SK-N-SH (cell line): ENCODE data around the gene ACAP3. TPM values are rescaled to one million over a fixed set of nuclear protein-coding genes. Genes with fewer than 3 reads are reported as not detected.

Source experiments
- CTCF ChIA-PET: fragments of 300-600, 350-600 bp; formaldehyde crosslinking; extraction: SDS; loops from one replicate; lab custom pipeline; 2021; lab: Yijun Ruan, JAX
- POLR2A ChIA-PET: fragments of 350-600 bp; sonication (Branson Sonifier 250); formaldehyde crosslinking; extraction: SDS; loops from one replicate; lab custom pipeline; 2020; ENCODE audit warnings: antibody characterized with exemption, inconsistent platforms; lab: Yijun Ruan, JAX
- DNase-seq: peaks from one replicate; pipeline ENCODE4 v3.0.0; 2012
- H2AFZ ChIP-seq: fragments of 200-600 bp; sonication (generic); 2 replicates; pipeline ENCODE4 v1.8.1; 2016; ENCODE audit warnings: antibody characterized with exemption, mild to moderate bottlenecking, low read depth
- H3F3A ChIP-seq: fragments of 200-600 bp; sonication (generic); replicated peaks from 2 replicates; pipeline ENCODE3; 2016; ENCODE audit warnings: antibody characterized with exemption, mild to moderate bottlenecking; ENCODE audit not compliant: insufficient read depth
- H3K27ac ChIP-seq, 2 experiments: fragments of 200-500 bp in 1 of 2; fragments of 200-600 bp in 1 of 2; sonication (Bioruptor generic) in 1 of 2; sonication (generic), shearing (Covaris generic) in 1 of 2; 2 replicates each; pipeline versions ENCODE4 v1.5.1 to v1.6.1; 2014 to 2016; ENCODE audit warnings: low read depth in 2 of 2, inconsistent platforms in 1 of 2, low read length in 1 of 2, mild to moderate bottlenecking in 1 of 2, mixed read lengths in 1 of 2
- H3K27me3 ChIP-seq: fragments of 200-600 bp; sonication (generic), shearing (Covaris generic); 2 replicates; pipeline ENCODE4 v1.6.1; 2016; ENCODE audit warnings: mixed run types; ENCODE audit not compliant: insufficient read depth
- H3K36me3 ChIP-seq, 2 experiments: fragments of 200-500 bp in 1 of 2; fragments of 200-600 bp in 1 of 2; sonication (Bioruptor generic) in 1 of 2; sonication (generic) in 1 of 2; replicated peaks in 1 of 2; 2 replicates each; pipeline versions ENCODE3 to v1.5.1; 2014 to 2016; ENCODE audit warnings: low read length in 1 of 2, mild to moderate bottlenecking in 1 of 2; ENCODE audit not compliant: insufficient read depth in 2 of 2, control insufficient read depth in 1 of 2
- H3K4me1 ChIP-seq, 2 experiments: fragments of 200-500 bp in 1 of 2; fragments of 200-600 bp in 1 of 2; sonication (Bioruptor generic) in 1 of 2; sonication (generic), shearing (Covaris generic) in 1 of 2; 2 replicates each; pipeline versions ENCODE4 v1.5.1 to v1.6.1; 2014 to 2016; ENCODE audit warnings: low read depth in 1 of 2, low read length in 1 of 2, mixed run types in 1 of 2; ENCODE audit not compliant: insufficient read depth in 2 of 2, control insufficient read depth in 1 of 2
- H3K4me2 ChIP-seq: fragments of 200-600 bp; sonication (generic), shearing (Covaris generic); 2 replicates; pipeline ENCODE4 v1.6.1; 2017; ENCODE audit warnings: mixed run types
- H3K4me3 ChIP-seq, 2 experiments: fragments of 200-500 bp in 1 of 2; fragments of 200-600 bp in 1 of 2; sonication (Bioruptor generic) in 1 of 2; sonication (generic), shearing (Covaris generic) in 1 of 2; 2 replicates each; pipeline versions ENCODE4 v1.5.1 to v1.8.1; 2014 to 2016; ENCODE audit warnings: low read depth in 2 of 2, inconsistent platforms in 1 of 2, low read length in 1 of 2, mild to moderate bottlenecking in 1 of 2, mixed read lengths in 1 of 2, moderate library complexity in 1 of 2
- H3K79me2 ChIP-seq: fragments of 200-600 bp; sonication (generic); 2 replicates; pipeline ENCODE4 v1.8.1; 2017; ENCODE audit warnings: mild to moderate bottlenecking; ENCODE audit not compliant: insufficient read depth
- H3K9ac ChIP-seq: fragments of 200-600 bp; sonication (generic); 2 replicates; pipeline ENCODE4 v1.6.1; 2017; ENCODE audit warnings: mixed run types
- H3K9me2 ChIP-seq: fragments of 200-600 bp; sonication (generic); 2 replicates; pipeline ENCODE4 v1.6.1; 2017; ENCODE audit warnings: mixed run types
- H3K9me3 ChIP-seq: fragments of 200-600 bp; sonication (generic); 2 replicates; pipeline ENCODE4 v1.6.1; 2017; ENCODE audit warnings: mixed run types, mild to moderate bottlenecking, moderate library complexity
- H4K20me1 ChIP-seq: fragments of 200-600 bp; sonication (generic); 2 replicates; pipeline ENCODE4 v1.6.1; 2017; ENCODE audit warnings: mild to moderate bottlenecking, mixed run types; ENCODE audit not compliant: insufficient read depth
- CHD2 ChIP-seq: fragments of 150-350 bp; IDR thresholded peaks from 2 replicates; pipeline ENCODE4 v1.6.1; 2018; ENCODE audit warnings: low read length; ENCODE audit not compliant: partially characterized antibody
- ELF1 ChIP-seq: IDR thresholded peaks from 2 replicates; pipeline ENCODE4 v1.4.0; 2012
- FOSL2 ChIP-seq: IDR thresholded peaks from 2 replicates; pipeline ENCODE4 v1.4.0; 2012; ENCODE audit warnings: low read depth, mild to moderate bottlenecking, moderate library complexity, borderline replicate concordance
- FOXM1 ChIP-seq: IDR thresholded peaks from 2 replicates; pipeline ENCODE4 v1.4.0; 2012; ENCODE audit warnings: low read depth, mild to moderate bottlenecking
- GABPA ChIP-seq: IDR thresholded peaks from 2 replicates; pipeline ENCODE4 v1.4.0; 2012; ENCODE audit warnings: low read depth, mild to moderate bottlenecking
- GATA2 ChIP-seq: sonication (generic); formaldehyde crosslinking; IDR thresholded peaks from 2 replicates; pipeline ENCODE4 v1.5.0; 2020; ENCODE audit warnings: mild to moderate bottlenecking, missing genetic modification reagents
- IRF3 ChIP-seq: fragments of 150-350 bp; IDR thresholded peaks from 2 replicates; pipeline ENCODE4 v1.6.1; 2016; ENCODE audit warnings: mild to moderate bottlenecking, low read depth, low read length
- NFIC ChIP-seq: IDR thresholded peaks from 2 replicates; pipeline ENCODE4 v1.4.0; 2012; ENCODE audit warnings: borderline replicate concordance
- NRF1 ChIP-seq: IDR thresholded peaks from 2 replicates; pipeline ENCODE4 v1.6.1; 2012; ENCODE audit warnings: low read depth, mild to moderate bottlenecking, low read length
- POLR2AphosphoS5 ChIP-seq: IDR thresholded peaks from 2 replicates; pipeline ENCODE4 v1.6.1; 2012; ENCODE audit warnings: low read depth, low read length
- RAD21 ChIP-seq: IDR thresholded peaks from 2 replicates; pipeline ENCODE4 v1.6.1; 2012; ENCODE audit warnings: mild to moderate bottlenecking, low read length
- RFX5 ChIP-seq: IDR thresholded peaks from 2 replicates; pipeline ENCODE4 v1.6.1; 2012; ENCODE audit warnings: mild to moderate bottlenecking, improper control_type of control experiment, low read length
- SIN3A ChIP-seq: IDR thresholded peaks from 2 replicates; pipeline ENCODE4 v1.6.1; 2012; ENCODE audit warnings: low read depth, mild to moderate bottlenecking, low read length, moderate library complexity, borderline replicate concordance
- TCF12 ChIP-seq: IDR thresholded peaks from 2 replicates; pipeline ENCODE4 v1.4.0; 2012
- TEAD4 ChIP-seq: IDR thresholded peaks from 2 replicates; pipeline ENCODE4 v1.4.0; 2012; ENCODE audit warnings: mild to moderate bottlenecking, borderline replicate concordance; ENCODE audit not compliant: insufficient read depth
- USF2 ChIP-seq: fragments of 150-350 bp; IDR thresholded peaks from 2 replicates; pipeline ENCODE4 v1.6.1; 2017; ENCODE audit warnings: antibody characterized with exemption, low read length, low read depth, borderline replicate concordance
- YY1 ChIP-seq: IDR thresholded peaks from 2 replicates; pipeline ENCODE4 v1.4.0; 2012; ENCODE audit warnings: low read depth, mild to moderate bottlenecking
- ZBTB33 ChIP-seq: IDR thresholded peaks from 2 replicates; pipeline ENCODE4 v1.4.0; 2012; ENCODE audit warnings: low read depth, borderline replicate concordance
- WGBS: methylation state at CpG from one replicate; pipeline ENCODE4 v1.1.6; 2017; ENCODE audit warnings: low lambda C conversion rate; 5-methylcytosine and 5-hydroxymethylcytosine counted together
- polyA plus RNA-seq, 3 experiments: library from polyadenylated mRNA; depleted of rRNA; stranded (reverse); fragments of >200 nt; gene quantifications; 2 replicates each; pipeline ENCODE4 v1.2.3, GENCODE V29; 2012

The ACAP3 gene
- polyA plus RNA-seq, 1 of the 3 experiments (the other 2 are of a cell fraction), result 51.7 TPM

GRCh38 chr1:1312450-1313314 lies 5.0 kb upstream of the ACAP3 start:
- DNase-seq, result no peak
- no peaks in the 10 kb centered on the region for H3K9me2 ChIP-seq
- peaks cover 17% of the 10 kb centered on the region; the same call in 1 of the 2 replicates for H4K20me1 ChIP-seq
- peaks cover 3% of the 10 kb centered on the region for H3F3A ChIP-seq
- CTCF ChIA-PET, result interaction anchor here (0.8 to 3.7 kb wide), 4 partner anchors 21 to 59 kb away, joined by 3 to 13 read pairs (median 4); no protein-coding TSS in a partner anchor
- no peaks in the 10 kb centered on the region for H3K27me3 ChIP-seq
- peaks cover 0 to 8% of the 10 kb centered on the region in 2 experiments; a peak in 1 of 4 replicates for H3K4me1 ChIP-seq
- no peak overlapping the region for H3K4me3 ChIP-seq
- H3K4me2 ChIP-seq, result no peak overlapping the region
- H3K27ac ChIP-seq, result no peak overlapping the region
- peaks cover 29% of the 10 kb centered on the region for H3K79me2 ChIP-seq
- WGBS, result 95% methylated on average over 19 of the region's 49 CpGs
- H3K9me3 ChIP-seq, result no peaks in the 10 kb centered on the region
- TF ChIP-seq ZBTB33 (no peak), POLR2AphosphoS5 (no peak), USF2 (no peak), NFIC (no peak), SIN3A (no peak), TEAD4 (no peak), NRF1 (no peak), CHD2 (no peak), FOSL2 (no peak), GATA2 (no peak), TCF12 (no peak), GABPA (no peak), RFX5 (no peak), YY1 (no peak), ELF1 (no peak), IRF3 (no peak), FOXM1 (no peak), RAD21 (no peak)
- H3K9ac ChIP-seq, result no peak overlapping the region
- peaks cover 12 to 56% of the 10 kb centered on the region in 2 experiments for H3K36me3 ChIP-seq
- H2AFZ ChIP-seq, result no peak overlapping the region
- POLR2A ChIA-PET, result interaction anchor here (0.6 kb wide), 1 partner anchor 62 kb away, joined by 3 read pairs; no protein-coding TSS in a partner anchor
